ENCODE data around the gene HAGH.

HAGH gene

GRCh38 chr16:1765826-1766225 lies 60.8 kb downstream of the HAGH start:
- Histone ChIP-seq H3K4me1 (ENCODE audit: insufficient read depth, low read length) (no peaks in the 10 kb centered on the region; the same call in 1 of the 2 replicates), H3K4me3 (ENCODE audit: low read depth in 1 of 2, low read length in 2 of 2) (no peak overlapping the region), H3K27ac (ENCODE audit: low read length) (no peak overlapping the region), H3K79me2 (ENCODE audit: insufficient read depth, low read length) (no peaks in the 10 kb centered on the region), H3K9me3 (ENCODE audit: insufficient read depth, low read length, severe bottlenecking) (no peaks in the 10 kb centered on the region), H3K4me2 (ENCODE audit: insufficient read depth, low read length) (no peak overlapping the region), H2AFZ (ENCODE audit: low read depth, low read length) (no peak overlapping the region), H3K27me3 (ENCODE audit: insufficient read depth, low read length, poor library complexity) (no peaks in the 10 kb centered on the region), H3K36me3 (ENCODE audit: insufficient read depth, low read length) (peaks cover 93% of the 10 kb centered on the region), H3K9ac (ENCODE audit: low read depth, low read length) (no peak overlapping the region), H4K20me1 (ENCODE audit: insufficient read depth, low read length) (peaks cover 14% of the 10 kb centered on the region; the same call in 1 of the 2 replicates)
- ATAC-seq (ENCODE audit: insufficient read depth, low read depth) = no peak
- TF ChIP-seq EZH2 (IDR thresholded peaks at IDR 0.05; ENCODE audit: borderline replicate concordance, low read depth, low read length, severe bottlenecking) = no peak
- TF ChIP-seq, protein P1, sequence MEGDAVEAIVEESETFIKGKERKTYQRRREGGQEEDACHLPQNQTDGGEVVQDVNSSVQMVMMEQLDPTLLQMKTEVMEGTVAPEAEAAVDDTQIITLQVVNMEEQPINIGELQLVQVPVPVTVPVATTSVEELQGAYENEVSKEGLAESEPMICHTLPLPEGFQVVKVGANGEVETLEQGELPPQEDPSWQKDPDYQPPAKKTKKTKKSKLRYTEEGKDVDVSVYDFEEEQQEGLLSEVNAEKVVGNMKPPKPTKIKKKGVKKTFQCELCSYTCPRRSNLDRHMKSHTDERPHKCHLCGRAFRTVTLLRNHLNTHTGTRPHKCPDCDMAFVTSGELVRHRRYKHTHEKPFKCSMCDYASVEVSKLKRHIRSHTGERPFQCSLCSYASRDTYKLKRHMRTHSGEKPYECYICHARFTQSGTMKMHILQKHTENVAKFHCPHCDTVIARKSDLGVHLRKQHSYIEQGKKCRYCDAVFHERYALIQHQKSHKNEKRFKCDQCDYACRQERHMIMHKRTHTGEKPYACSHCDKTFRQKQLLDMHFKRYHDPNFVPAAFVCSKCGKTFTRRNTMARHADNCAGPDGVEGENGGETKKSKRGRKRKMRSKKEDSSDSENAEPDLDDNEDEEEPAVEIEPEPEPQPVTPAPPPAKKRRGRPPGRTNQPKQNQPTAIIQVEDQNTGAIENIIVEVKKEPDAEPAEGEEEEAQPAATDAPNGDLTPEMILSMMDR (IDR thresholded peaks at IDR 0.05; ENCODE audit: borderline replicate concordance, extremely low read depth, low read length, poor library complexity, severe bottlenecking) = no peak
- DNase-seq = no peak

DNA sequence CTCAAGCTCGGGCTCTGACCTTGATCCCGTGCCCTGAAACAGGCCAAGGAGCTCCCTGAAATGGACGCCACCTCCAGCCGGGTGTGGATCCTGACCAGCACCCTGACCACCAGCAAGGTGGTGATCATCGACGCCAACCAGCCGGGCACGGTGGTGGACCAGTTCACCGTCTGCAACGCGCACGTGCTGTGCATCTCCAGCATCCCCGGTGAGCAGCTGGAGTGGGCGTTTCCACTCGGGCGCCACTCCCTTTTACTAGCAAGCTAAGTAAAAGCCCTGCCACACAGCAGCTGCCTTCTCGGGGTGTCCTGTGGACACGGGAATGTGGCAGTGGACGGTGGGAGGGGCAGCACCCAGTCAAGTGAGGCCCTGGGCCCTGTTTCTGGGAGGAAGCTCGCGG lies 61.7 kb downstream of the HAGH start:
- no peak overlapping the region for H3K27ac ChIP-seq (ENCODE audit: low read length)
- DNase-seq (no peak), ATAC-seq (ENCODE audit: insufficient read depth, low read depth) (no peak)
- peaks cover 94% of the 10 kb centered on the region for H3K36me3 ChIP-seq (ENCODE audit: insufficient read depth, low read length)
- no peaks in the 10 kb centered on the region for H3K4me1 ChIP-seq (ENCODE audit: insufficient read depth, low read length)
- H3K79me2 ChIP-seq (ENCODE audit: insufficient read depth, low read length) = no peaks in the 10 kb centered on the region
- TF ChIP-seq, protein P1 (IDR thresholded peaks at IDR 0.05; ENCODE audit: borderline replicate concordance, extremely low read depth, low read length, poor library complexity, severe bottlenecking) = no peak
- TF ChIP-seq EZH2 (IDR thresholded peaks at IDR 0.05; ENCODE audit: borderline replicate concordance, low read depth, low read length, severe bottlenecking) = no peak
- no peaks in the 10 kb centered on the region for H3K27me3 ChIP-seq (ENCODE audit: insufficient read depth, low read length, poor library complexity)
- H3K9ac ChIP-seq (ENCODE audit: low read depth, low read length) = no peak overlapping the region
- no peak overlapping the region for H2AFZ ChIP-seq (ENCODE audit: low read depth, low read length)
- no peaks in the 10 kb centered on the region for H3K9me3 ChIP-seq (ENCODE audit: insufficient read depth, low read length, severe bottlenecking)
- peaks cover 8% of the 10 kb centered on the region; the same call in 1 of the 2 replicates for H4K20me1 ChIP-seq (ENCODE audit: insufficient read depth, low read length)
- H3K4me2 ChIP-seq (ENCODE audit: insufficient read depth, low read length) = no peak overlapping the region
- no peak overlapping the region for H3K4me3 ChIP-seq (ENCODE audit: low read depth in 1 of 2, low read length in 2 of 2)

DNA sequence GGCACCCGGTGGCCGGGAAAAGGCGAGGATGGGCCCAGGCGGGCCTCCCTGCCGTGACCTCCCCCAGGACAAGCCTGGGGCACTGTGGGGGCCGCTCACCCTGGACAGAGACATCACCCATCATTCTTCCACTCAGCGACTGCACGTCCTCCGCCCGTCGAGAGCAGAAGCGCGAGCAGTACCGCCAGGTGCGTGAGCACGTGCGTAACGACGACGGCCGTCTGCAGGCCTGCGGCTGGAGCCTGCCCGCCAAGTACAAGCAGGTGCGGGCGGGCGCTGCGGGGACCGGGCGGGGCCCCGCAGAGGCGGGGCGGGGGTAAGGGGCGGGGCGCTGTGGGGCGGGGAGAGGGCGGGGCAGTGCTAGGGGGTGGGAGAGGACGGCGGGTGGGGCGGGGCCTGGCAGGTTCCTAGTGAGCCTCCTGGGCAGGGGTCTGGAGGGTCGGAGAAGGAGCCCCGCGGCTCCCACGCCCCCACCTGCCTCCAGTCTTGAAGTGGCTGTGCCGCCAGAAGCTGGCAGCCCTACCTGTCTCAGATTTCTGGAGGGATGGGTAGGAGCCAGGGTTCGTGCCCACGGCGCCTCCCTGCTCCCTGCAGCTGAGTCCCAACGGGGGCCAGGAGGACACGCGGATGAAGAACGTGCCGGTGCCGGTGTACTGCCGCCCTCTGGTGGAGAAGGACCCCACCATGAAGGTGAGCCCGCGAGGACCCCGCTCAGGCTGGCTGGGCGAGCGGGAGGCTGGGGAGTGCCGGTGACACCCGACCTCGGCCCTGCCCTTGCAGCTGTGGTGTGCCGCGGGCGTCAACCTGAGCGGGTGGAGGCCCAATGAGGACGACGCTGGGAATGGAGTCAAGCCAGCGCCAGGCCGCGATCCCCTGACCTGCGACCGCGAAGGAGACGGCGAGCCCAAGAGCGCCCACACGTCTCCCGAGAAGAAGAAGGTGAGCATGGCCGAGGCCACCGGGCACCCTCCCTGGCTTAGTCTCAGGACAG lies 62.8 kb downstream of the HAGH start:
- no peaks in the 10 kb centered on the region for H3K9me3 ChIP-seq (ENCODE audit: insufficient read depth, low read length, severe bottlenecking)
- H3K36me3 ChIP-seq (ENCODE audit: insufficient read depth, low read length) = peaks cover 93% of the 10 kb centered on the region
- H3K27me3 ChIP-seq (ENCODE audit: insufficient read depth, low read length, poor library complexity) = no peaks in the 10 kb centered on the region
- peaks cover 3% of the 10 kb centered on the region; the same call in 1 of the 2 replicates for H4K20me1 ChIP-seq (ENCODE audit: insufficient read depth, low read length)
- H2AFZ ChIP-seq (ENCODE audit: low read depth, low read length) = no peak overlapping the region
- H3K27ac ChIP-seq (ENCODE audit: low read length) = no peak overlapping the region
- peak; percentile 25; the same call in 1 of the 3 replicates for ATAC-seq (ENCODE audit: insufficient read depth, low read depth)
- no peaks in the 10 kb centered on the region for H3K4me1 ChIP-seq (ENCODE audit: insufficient read depth, low read length)
- H3K4me3 ChIP-seq (ENCODE audit: low read depth in 1 of 2, low read length in 2 of 2) = no peak overlapping the region
- no peak overlapping the region for H3K4me2 ChIP-seq (ENCODE audit: insufficient read depth, low read length)
- no peak for TF ChIP-seq EZH2 (IDR thresholded peaks at IDR 0.05; ENCODE audit: borderline replicate concordance, low read depth, low read length, severe bottlenecking)
- TF ChIP-seq, protein P1 (IDR thresholded peaks at IDR 0.05; ENCODE audit: borderline replicate concordance, extremely low read depth, low read length, poor library complexity, severe bottlenecking) = peak; percentile 50
- no peak overlapping the region for H3K9ac ChIP-seq (ENCODE audit: low read depth, low read length)
- DNase-seq = no peak
- H3K79me2 ChIP-seq (ENCODE audit: insufficient read depth, low read length) = no peaks in the 10 kb centered on the region
